Nephron (organoid): ENCODE results near the gene CSF1R.

Experiments
- H3K27ac Mint-ChIP-seq, 3 experiments: 2 replicates each; pipeline ENCODE4 v1.8.0; 2020; ENCODE audit warnings: mixed read lengths in 3 of 3, mild to moderate bottlenecking in 2 of 3, moderate library complexity in 1 of 3
- H3K27me3 Mint-ChIP-seq: 2 replicates; pipeline ENCODE4 v1.8.0; 2021; ENCODE audit warnings: low read depth, mild to moderate bottlenecking, moderate library complexity, mixed read lengths
- H3K36me3 Mint-ChIP-seq: 2 replicates; pipeline ENCODE4 v1.8.0; 2020; ENCODE audit warnings: low read depth, mixed read lengths
- H3K4me1 Mint-ChIP-seq: 2 replicates; pipeline ENCODE4 v1.8.0; 2020; ENCODE audit warnings: mixed read lengths
- H3K4me3 Mint-ChIP-seq, 3 experiments: 2 replicates each; pipeline ENCODE4 v1.8.0; 2020; ENCODE audit warnings: mild to moderate bottlenecking in 3 of 3, mixed read lengths in 3 of 3, moderate library complexity in 2 of 3
- H3K9me3 Mint-ChIP-seq: 2 replicates; pipeline ENCODE4 v1.8.0; 2020; ENCODE audit warnings: mixed read lengths
- CTCF ChIP-seq, 3 experiments: fragments of 200-600 bp; sonication (generic); IDR thresholded peaks; one replicate each; pipeline ENCODE4 v1.5.0; 2021; ENCODE audit warnings: antibody characterized with exemption in 3 of 3; ENCODE audit not compliant: unreplicated experiment in 3 of 3

CSF1R gene

GRCh38 chr5:150055326-150056074, 30.9 kb downstream of the CSF1R start:
- Mint-ChIP-seq H3K4me3 (no peak overlapping the region), H3K27ac (no peak overlapping the region), H3K4me1 (peaks cover 5% of the 10 kb centered on the region), H3K27me3 (no peaks in the 10 kb centered on the region), H3K36me3 (peaks cover 22% of the 10 kb centered on the region), H3K9me3 (no peaks in the 10 kb centered on the region)
- no peak for TF ChIP-seq CTCF (IDR thresholded peaks at IDR 0.05; ENCODE audit: unreplicated experiment in 3 of 3)

GRCh38 chr5:150054569-150054968, 31.8 kb downstream of the CSF1R start:
- Mint-ChIP-seq H3K4me3 (no peak overlapping the region), H3K27me3 (no peaks in the 10 kb centered on the region), H3K9me3 (no peaks in the 10 kb centered on the region), H3K4me1 (peaks cover 5% of the 10 kb centered on the region), H3K36me3 (peaks cover 29% of the 10 kb centered on the region), H3K27ac (no peak overlapping the region)
- no peak for TF ChIP-seq CTCF (IDR thresholded peaks at IDR 0.05; ENCODE audit: unreplicated experiment in 3 of 3)

GRCh38 chr5:150053713-150054392, 32.5 kb downstream of the CSF1R start:
- Mint-ChIP-seq H3K27me3 (no peaks in the 10 kb centered on the region), H3K27ac (no peak overlapping the region), H3K4me1 (peaks cover 5% of the 10 kb centered on the region), H3K36me3 (peaks cover 36% of the 10 kb centered on the region), H3K9me3 (no peaks in the 10 kb centered on the region), H3K4me3 (no peak overlapping the region)
- TF ChIP-seq CTCF (IDR thresholded peaks at IDR 0.05; ENCODE audit: unreplicated experiment in 3 of 3), result no peak

- Mint-ChIP-seq H3K27ac (no peak overlapping the region), H3K36me3 (peaks cover 40% of the 10 kb centered on the region), H3K27me3 (no peaks in the 10 kb centered on the region), H3K4me3 (no peak overlapping the region), H3K4me1 (peaks cover under 1% of the 10 kb centered on the region), H3K9me3 (no peaks in the 10 kb centered on the region)
- no peak for TF ChIP-seq CTCF (IDR thresholded peaks at IDR 0.05; ENCODE audit: unreplicated experiment in 3 of 3)
These were observed 33.2 kb downstream of the CSF1R start for GRCh38 chr5:150052956-150053712.

GRCh38 chr5:150052226-150052955, 34.0 kb downstream of the CSF1R start:
- no peaks in the 10 kb centered on the region for H3K4me1 Mint-ChIP-seq
- H3K4me3 Mint-ChIP-seq, result no peak overlapping the region
- H3K27ac Mint-ChIP-seq, result no peak overlapping the region
- H3K9me3 Mint-ChIP-seq, result no peaks in the 10 kb centered on the region
- no peaks in the 10 kb centered on the region for H3K27me3 Mint-ChIP-seq
- peaks cover 40% of the 10 kb centered on the region for H3K36me3 Mint-ChIP-seq
- TF ChIP-seq CTCF (IDR thresholded peaks at IDR 0.05; ENCODE audit: unreplicated experiment in 3 of 3), result no peak
